ENCODE results near the gene ADCYAP1R1.
A peak's percentile ranks its signal among the peaks of the same experiment; 100 is the strongest.

Gene ADCYAP1R1

GRCh38 chr7:31058122-31058521, 6.0 kb downstream of the ADCYAP1R1 start:
- Mint-ChIP-seq H3K4me3 (no peak overlapping the region), H3K27ac (no peak overlapping the region), H3K9me3 (no peaks in the 10 kb centered on the region), H3K36me3 (ENCODE audit: low read depth) (no peaks in the 10 kb centered on the region), H3K4me1 (peaks cover 12% of the 10 kb centered on the region), H3K27me3 (ENCODE audit: low read depth, poor library complexity) (peaks cover 43% of the 10 kb centered on the region)
- TF ChIP-seq CTCF (IDR thresholded peaks at IDR 0.05) = no peak
- DNase-seq = no peak

- no peak for DNase-seq
- Mint-ChIP-seq H3K27me3 (ENCODE audit: low read depth, poor library complexity) (peaks cover 38% of the 10 kb centered on the region), H3K27ac (no peak overlapping the region), H3K4me3 (no peak overlapping the region), H3K9me3 (no peaks in the 10 kb centered on the region), H3K4me1 (peaks cover 12% of the 10 kb centered on the region), H3K36me3 (ENCODE audit: low read depth) (no peaks in the 10 kb centered on the region)
- TF ChIP-seq CTCF (IDR thresholded peaks at IDR 0.05) = no peak
Measured at GRCh38 chr7:31058688-31059087, 6.6 kb downstream of the ADCYAP1R1 start.

GRCh38 chr7:31059551-31059950, 7.4 kb downstream of the ADCYAP1R1 start:
- Mint-ChIP-seq H3K27ac (no peak overlapping the region), H3K4me1 (peaks cover 12% of the 10 kb centered on the region), H3K4me3 (no peak overlapping the region), H3K36me3 (ENCODE audit: low read depth) (no peaks in the 10 kb centered on the region), H3K9me3 (no peaks in the 10 kb centered on the region), H3K27me3 (ENCODE audit: low read depth, poor library complexity) (peaks cover 29% of the 10 kb centered on the region)
- no peak for TF ChIP-seq CTCF (IDR thresholded peaks at IDR 0.05)
- peak; percentile 24 for DNase-seq

GRCh38 chr7:31061185-31061584, 9.1 kb downstream of the ADCYAP1R1 start:
- peak; percentile 22 for TF ChIP-seq CTCF (IDR thresholded peaks at IDR 0.05)
- no peak overlapping the region for H3K4me3 Mint-ChIP-seq
- peaks cover 12% of the 10 kb centered on the region for H3K4me1 Mint-ChIP-seq
- H3K36me3 Mint-ChIP-seq (ENCODE audit: low read depth) = no peaks in the 10 kb centered on the region
- DNase-seq = no peak
- no peak overlapping the region for H3K27ac Mint-ChIP-seq
- H3K9me3 Mint-ChIP-seq = no peaks in the 10 kb centered on the region
- H3K27me3 Mint-ChIP-seq (ENCODE audit: low read depth, poor library complexity) = peaks cover 13% of the 10 kb centered on the region

- H3K9me3 Mint-ChIP-seq = no peaks in the 10 kb centered on the region
- H3K36me3 Mint-ChIP-seq (ENCODE audit: low read depth) = no peaks in the 10 kb centered on the region
- no peak overlapping the region for H3K27ac Mint-ChIP-seq
- H3K4me1 Mint-ChIP-seq = peaks cover 12% of the 10 kb centered on the region
- TF ChIP-seq CTCF (IDR thresholded peaks at IDR 0.05) = no peak
- no peak for DNase-seq
- H3K4me3 Mint-ChIP-seq = no peak overlapping the region
- peaks cover 5% of the 10 kb centered on the region for H3K27me3 Mint-ChIP-seq (ENCODE audit: low read depth, poor library complexity)
Measured at GRCh38 chr7:31062746-31063435, 10.8 kb downstream of the ADCYAP1R1 start.

- no peaks in the 10 kb centered on the region for H3K9me3 Mint-ChIP-seq
- H3K4me1 Mint-ChIP-seq = peaks cover 10% of the 10 kb centered on the region
- no peak overlapping the region for H3K4me3 Mint-ChIP-seq
- peak; percentile 10 for TF ChIP-seq CTCF (IDR thresholded peaks at IDR 0.05)
- DNase-seq = no peak
- H3K36me3 Mint-ChIP-seq (ENCODE audit: low read depth) = no peaks in the 10 kb centered on the region
- H3K27ac Mint-ChIP-seq = no peak overlapping the region
- peaks cover 5% of the 10 kb centered on the region for H3K27me3 Mint-ChIP-seq (ENCODE audit: low read depth, poor library complexity)
Measured at GRCh38 chr7:31065021-31065593, 13.0 kb downstream of the ADCYAP1R1 start.

Data from nephron progenitor cell (in vitro differentiated cells).